Mesothelial cell of epicardium (in vitro differentiated cells): ENCODE measurements around the gene SEC14L5. TPM values are rescaled to one million over a fixed set of nuclear protein-coding genes. Genes with fewer than 3 reads are reported as not detected.

Experiments
- DNase-seq, 2 experiments: peaks; one replicate each; pipeline ENCODE4 v3.0.0; 2021; ENCODE audit warnings: low spot score in 2 of 2; ENCODE audit not compliant: unreplicated experiment in 2 of 2
- H3K27ac Mint-ChIP-seq: 2 replicates; pipeline ENCODE4 v1.8.0; 2021; ENCODE audit warnings: mixed read lengths
- H3K27me3 Mint-ChIP-seq: 2 replicates; pipeline ENCODE4 v1.8.0; 2021; ENCODE audit warnings: low read depth, mixed read lengths
- H3K36me3 Mint-ChIP-seq: 2 replicates; pipeline ENCODE4 v1.8.0; 2021; ENCODE audit warnings: mixed read lengths
- H3K4me1 Mint-ChIP-seq: 2 replicates; pipeline ENCODE4 v1.8.0; 2021; ENCODE audit warnings: mixed read lengths
- H3K4me3 Mint-ChIP-seq: 2 replicates; pipeline ENCODE4 v1.8.0; 2021; ENCODE audit warnings: mild to moderate bottlenecking, moderate library complexity, mixed read lengths
- H3K9me3 Mint-ChIP-seq: 2 replicates; pipeline ENCODE4 v1.8.0; 2021; ENCODE audit warnings: mixed read lengths
- total RNA-seq: library from RNA; stranded (reverse); gene quantifications from 3 replicates; pipeline ENCODE4 v1.2.1, GENCODE V29; 2021
- TF ChIP-seq, protein P1 (sequence below): fragments of 200-600 bp; sonication (generic); IDR thresholded peaks from one replicate; pipeline ENCODE4 v1.5.0; 2021; ENCODE audit warnings: antibody characterized with exemption; ENCODE audit not compliant: unreplicated experiment

SEC14L5 gene
- total RNA-seq, 1 donor from 2014 or later, result 0.13 TPM

DNA sequence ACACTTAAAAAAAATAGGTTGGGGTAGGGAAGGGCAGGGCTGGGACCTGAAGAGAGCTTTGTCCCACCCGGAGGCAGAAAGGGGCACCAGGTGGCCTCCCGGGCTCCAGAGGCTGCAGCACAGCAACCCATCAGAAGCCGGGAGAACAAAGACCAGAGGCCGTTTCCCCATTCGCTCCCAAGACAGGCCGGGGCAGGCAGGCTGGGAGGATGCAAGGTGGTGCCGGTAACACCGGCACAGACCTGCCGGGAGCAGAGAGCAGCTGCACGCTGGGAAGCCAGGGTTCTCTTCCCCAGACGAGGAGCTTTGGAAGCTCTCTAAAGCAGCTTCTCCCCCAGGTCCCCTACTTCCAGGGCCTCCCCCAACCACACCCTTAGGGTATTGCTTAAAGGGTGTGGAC is 26.7 kb upstream of the SEC14L5 start:
- Mint-ChIP-seq H3K27me3 (peaks cover 20% of the 10 kb centered on the region), H3K27ac (no peak overlapping the region), H3K36me3 (peaks cover 18% of the 10 kb centered on the region), H3K9me3 (peaks cover 7% of the 10 kb centered on the region), H3K4me1 (peaks cover 10% of the 10 kb centered on the region), H3K4me3 (no peak overlapping the region)
- no peak for DNase-seq
- TF ChIP-seq, protein P1, sequence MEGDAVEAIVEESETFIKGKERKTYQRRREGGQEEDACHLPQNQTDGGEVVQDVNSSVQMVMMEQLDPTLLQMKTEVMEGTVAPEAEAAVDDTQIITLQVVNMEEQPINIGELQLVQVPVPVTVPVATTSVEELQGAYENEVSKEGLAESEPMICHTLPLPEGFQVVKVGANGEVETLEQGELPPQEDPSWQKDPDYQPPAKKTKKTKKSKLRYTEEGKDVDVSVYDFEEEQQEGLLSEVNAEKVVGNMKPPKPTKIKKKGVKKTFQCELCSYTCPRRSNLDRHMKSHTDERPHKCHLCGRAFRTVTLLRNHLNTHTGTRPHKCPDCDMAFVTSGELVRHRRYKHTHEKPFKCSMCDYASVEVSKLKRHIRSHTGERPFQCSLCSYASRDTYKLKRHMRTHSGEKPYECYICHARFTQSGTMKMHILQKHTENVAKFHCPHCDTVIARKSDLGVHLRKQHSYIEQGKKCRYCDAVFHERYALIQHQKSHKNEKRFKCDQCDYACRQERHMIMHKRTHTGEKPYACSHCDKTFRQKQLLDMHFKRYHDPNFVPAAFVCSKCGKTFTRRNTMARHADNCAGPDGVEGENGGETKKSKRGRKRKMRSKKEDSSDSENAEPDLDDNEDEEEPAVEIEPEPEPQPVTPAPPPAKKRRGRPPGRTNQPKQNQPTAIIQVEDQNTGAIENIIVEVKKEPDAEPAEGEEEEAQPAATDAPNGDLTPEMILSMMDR, result no peak

DNA sequence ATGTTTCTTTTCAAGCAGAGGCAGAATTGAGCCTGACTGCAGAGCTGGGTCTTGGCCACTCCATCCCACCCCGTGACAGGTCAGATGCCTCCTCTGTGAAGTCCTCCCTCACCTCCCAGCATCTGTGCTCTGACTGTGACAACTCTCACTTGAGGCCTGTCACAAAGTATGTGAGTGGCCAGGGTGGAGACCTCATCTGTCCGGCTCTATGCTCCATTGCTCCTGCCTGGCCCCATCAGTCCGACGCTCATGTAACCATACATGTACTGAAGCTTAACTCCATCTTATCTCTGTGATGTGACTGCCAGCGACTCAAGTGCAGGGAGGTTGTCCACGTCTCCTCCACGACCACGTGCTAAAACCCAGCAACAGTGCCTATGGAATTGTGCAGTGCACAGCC is 24.7 kb upstream of the SEC14L5 start:
- Mint-ChIP-seq H3K27me3 (peaks cover 35% of the 10 kb centered on the region), H3K4me1 (peaks cover 12% of the 10 kb centered on the region), H3K4me3 (no peak overlapping the region), H3K36me3 (peaks cover 9% of the 10 kb centered on the region), H3K9me3 (no peaks in the 10 kb centered on the region), H3K27ac (no peak overlapping the region)
- no peak for DNase-seq
- TF ChIP-seq, protein P1, result no peak

DNA sequence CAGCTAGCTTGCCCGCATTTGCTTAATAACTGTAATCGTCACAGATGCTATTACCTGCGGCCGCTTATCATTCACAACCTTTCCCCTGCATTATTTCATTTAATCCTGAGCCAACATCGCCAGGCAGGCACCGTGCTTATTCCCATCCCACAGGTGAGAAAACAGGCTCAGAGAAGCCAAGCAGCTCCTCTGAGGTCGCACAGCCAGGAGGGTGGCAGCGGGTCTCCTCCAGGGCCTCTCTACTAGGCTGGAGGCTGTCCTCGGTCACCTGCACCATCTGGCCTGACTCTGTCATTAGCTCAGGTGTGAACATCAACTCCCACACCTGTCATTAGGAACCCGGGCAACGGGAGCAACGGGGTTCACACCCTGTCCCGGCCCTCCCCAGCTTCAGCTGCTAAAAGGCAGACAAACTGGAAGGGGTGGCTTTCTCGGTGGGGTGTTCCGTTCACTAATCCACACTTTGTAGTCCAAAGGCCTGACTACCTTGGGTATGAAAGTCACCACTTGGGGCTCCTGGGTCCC is 24.2 kb upstream of the SEC14L5 start:
- Mint-ChIP-seq H3K27ac (no peak overlapping the region), H3K27me3 (peaks cover 38% of the 10 kb centered on the region), H3K4me3 (no peak overlapping the region), H3K36me3 (peaks cover 8% of the 10 kb centered on the region), H3K4me1 (peaks cover 12% of the 10 kb centered on the region), H3K9me3 (no peaks in the 10 kb centered on the region)
- no peak for DNase-seq
- TF ChIP-seq, protein P1, result no peak

DNA sequence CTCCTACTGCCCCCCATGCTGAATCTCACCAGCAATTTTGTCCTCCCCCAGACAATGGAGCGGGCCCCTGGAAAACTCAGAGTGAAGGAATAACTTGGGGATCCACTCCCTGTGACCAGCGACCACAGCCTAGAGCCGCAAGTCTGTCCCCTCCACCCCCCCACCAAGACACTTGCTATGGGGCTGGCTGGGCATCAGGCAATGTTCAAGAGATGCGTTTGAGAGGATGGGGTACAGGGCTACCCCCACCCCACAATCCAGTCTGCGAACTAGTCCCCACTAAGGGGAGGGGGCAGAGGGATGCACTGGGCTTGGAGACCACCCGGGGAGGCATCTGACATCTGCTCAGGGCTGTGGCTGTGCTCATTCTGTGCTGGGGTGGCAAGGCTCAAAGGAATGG is 23.5 kb upstream of the SEC14L5 start:
- H3K4me3 Mint-ChIP-seq, result peak overlapping the region; percentile 86
- TF ChIP-seq, protein P1, result no peak
- H3K27me3 Mint-ChIP-seq, result peaks cover 38% of the 10 kb centered on the region
- no peaks in the 10 kb centered on the region for H3K9me3 Mint-ChIP-seq
- peaks cover 12% of the 10 kb centered on the region for H3K4me1 Mint-ChIP-seq
- H3K27ac Mint-ChIP-seq, result no peak overlapping the region
- peaks cover 3% of the 10 kb centered on the region for H3K36me3 Mint-ChIP-seq
- DNase-seq, result no peak

DNA sequence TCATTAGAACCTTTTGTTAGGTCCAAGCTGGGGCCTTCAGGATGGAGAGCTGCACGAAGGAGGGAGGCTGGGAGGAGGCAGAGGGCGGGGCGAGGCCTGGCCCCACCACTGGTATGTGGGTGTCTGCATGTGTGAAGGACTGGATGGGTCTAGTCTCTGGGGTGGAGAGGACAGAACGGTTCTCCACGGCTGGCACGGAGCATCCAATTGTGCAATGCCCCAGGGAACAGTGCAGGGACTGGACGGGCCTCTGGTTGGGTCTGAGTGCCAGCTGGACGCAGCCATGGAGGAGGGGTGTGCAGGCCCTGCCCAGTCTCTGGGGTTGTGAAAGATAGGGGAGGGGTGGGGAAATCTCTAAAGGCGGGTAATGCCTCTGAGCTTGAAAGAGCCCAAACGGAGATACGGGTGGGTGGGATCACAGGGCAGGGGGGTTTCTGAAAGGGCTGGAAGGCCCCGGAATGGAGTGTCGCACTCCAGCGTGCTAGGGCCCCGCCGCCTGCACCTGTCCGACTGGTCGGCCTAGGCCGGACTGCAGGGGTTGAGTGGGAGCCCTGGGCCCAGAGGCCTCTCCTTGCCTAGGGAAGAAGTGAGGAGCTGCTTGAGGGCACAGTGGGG is 22.8 kb upstream of the SEC14L5 start:
- TF ChIP-seq, protein P1, result no peak
- no peaks in the 10 kb centered on the region for H3K36me3 Mint-ChIP-seq
- H3K27me3 Mint-ChIP-seq, result peaks cover 38% of the 10 kb centered on the region
- no peaks in the 10 kb centered on the region for H3K9me3 Mint-ChIP-seq
- DNase-seq, result no peak
- peak overlapping the region; percentile 71 for H3K27ac Mint-ChIP-seq
- peak overlapping the region; percentile 86 for H3K4me3 Mint-ChIP-seq
- peaks cover 12% of the 10 kb centered on the region for H3K4me1 Mint-ChIP-seq
